Stimulated activated CD4-positive, alpha-beta T cell treated with anti-CD3 and anti-CD28 coated beads, Interleukin-1b, Interleukin-23, amount 100 ng/mL, for 48 hours (primary cell): ENCODE measurements around the gene CRACDL.

Source experiments
- DNase-seq: peaks from one replicate; pipeline ENCODE4 v3.0.0-alpha.2; 2020

The CRACDL gene

GRCh38 chr2:98800330-98801064 lies 135.5 kb downstream of the CRACDL start:
- no peak for DNase-seq

- DNase-seq = no peak
Observed at GRCh38 chr2:98799375-98800329, 136.4 kb downstream of the CRACDL start.

- no peak for DNase-seq
Observed at GRCh38 chr2:98796775-98797544, 139.1 kb downstream of the CRACDL start.

GRCh38 chr2:98795891-98796676 lies 139.9 kb downstream of the CRACDL start:
- DNase-seq = no peak

GRCh38 chr2:98793897-98794830 lies 141.9 kb downstream of the CRACDL start:
- no peak for DNase-seq

GRCh38 chr2:98793275-98793674 lies 142.8 kb downstream of the CRACDL start:
- DNase-seq = no peak

- no peak for DNase-seq
Observed at GRCh38 chr2:98790221-98790620, 145.8 kb downstream of the CRACDL start.

- no peak for DNase-seq
Observed at GRCh38 chr2:98787700-98788099, 148.3 kb downstream of the CRACDL start.

GRCh38 chr2:98786179-98786578 lies 149.8 kb downstream of the CRACDL start:
- no peak for DNase-seq

- no peak for DNase-seq
Observed at GRCh38 chr2:98782570-98782969, 153.5 kb downstream of the CRACDL start.

- DNase-seq = no peak
Observed at GRCh38 chr2:98781822-98782221, 154.2 kb downstream of the CRACDL start.

- no peak for DNase-seq
Observed at GRCh38 chr2:98778741-98779483, 157.1 kb downstream of the CRACDL start.

- DNase-seq = no peak
Observed at GRCh38 chr2:98778151-98778550, 157.9 kb downstream of the CRACDL start.

- no peak for DNase-seq
Observed at GRCh38 chr2:98777710-98778109, 158.3 kb downstream of the CRACDL start.

- DNase-seq = no peak
Observed at GRCh38 chr2:98777076-98777475, 158.9 kb downstream of the CRACDL start.

- no peak for DNase-seq
Observed at GRCh38 chr2:98776136-98776535, 159.9 kb downstream of the CRACDL start.

- DNase-seq = no peak
Observed at GRCh38 chr2:98775146-98775986, 160.7 kb downstream of the CRACDL start.

GRCh38 chr2:98773907-98774306 lies 162.1 kb downstream of the CRACDL start:
- DNase-seq = no peak

GRCh38 chr2:98773169-98773568 lies 162.9 kb downstream of the CRACDL start:
- no peak for DNase-seq
